ENCODE results near the gene TPX2.

DNA sequence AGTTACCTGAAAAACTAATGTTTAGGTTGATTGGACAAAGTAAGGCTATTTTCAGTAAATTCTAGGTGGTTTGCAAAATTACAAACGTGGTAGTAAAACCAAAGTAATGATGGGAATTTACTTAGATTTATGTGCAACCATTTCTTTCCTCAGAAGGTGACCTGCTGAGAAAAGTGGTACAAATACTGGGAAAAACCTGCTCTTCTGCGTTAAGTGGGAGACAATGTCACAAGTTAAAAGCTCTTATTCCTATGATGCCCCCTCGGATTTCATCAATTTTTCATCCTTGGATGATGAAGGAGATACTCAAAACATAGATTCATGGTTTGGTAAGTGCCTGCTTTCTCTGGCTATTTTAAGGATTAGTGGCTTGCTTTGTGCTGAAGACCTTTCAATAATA lies 18.2 kb downstream of the TPX2 start:
- no peak for TF ChIP-seq SMC3 (IDR thresholded peaks at IDR 0.05; ENCODE audit: borderline replicate concordance, low read length)
- no peak for TF ChIP-seq POLR2A (IDR thresholded peaks at IDR 0.05; ENCODE audit: low read depth, low read length)
- TF ChIP-seq, protein P1, sequence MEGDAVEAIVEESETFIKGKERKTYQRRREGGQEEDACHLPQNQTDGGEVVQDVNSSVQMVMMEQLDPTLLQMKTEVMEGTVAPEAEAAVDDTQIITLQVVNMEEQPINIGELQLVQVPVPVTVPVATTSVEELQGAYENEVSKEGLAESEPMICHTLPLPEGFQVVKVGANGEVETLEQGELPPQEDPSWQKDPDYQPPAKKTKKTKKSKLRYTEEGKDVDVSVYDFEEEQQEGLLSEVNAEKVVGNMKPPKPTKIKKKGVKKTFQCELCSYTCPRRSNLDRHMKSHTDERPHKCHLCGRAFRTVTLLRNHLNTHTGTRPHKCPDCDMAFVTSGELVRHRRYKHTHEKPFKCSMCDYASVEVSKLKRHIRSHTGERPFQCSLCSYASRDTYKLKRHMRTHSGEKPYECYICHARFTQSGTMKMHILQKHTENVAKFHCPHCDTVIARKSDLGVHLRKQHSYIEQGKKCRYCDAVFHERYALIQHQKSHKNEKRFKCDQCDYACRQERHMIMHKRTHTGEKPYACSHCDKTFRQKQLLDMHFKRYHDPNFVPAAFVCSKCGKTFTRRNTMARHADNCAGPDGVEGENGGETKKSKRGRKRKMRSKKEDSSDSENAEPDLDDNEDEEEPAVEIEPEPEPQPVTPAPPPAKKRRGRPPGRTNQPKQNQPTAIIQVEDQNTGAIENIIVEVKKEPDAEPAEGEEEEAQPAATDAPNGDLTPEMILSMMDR (IDR thresholded peaks at IDR 0.05 in 2 of 3, conservative IDR thresholded peaks at IDR 0.05 in 1 of 3; ENCODE audit: control insufficient read depth in 2 of 3, extremely low read depth in 1 of 3, insufficient read depth in 1 of 3, low read depth in 3 of 3, low read length in 3 of 3), result no peak
- no peak for TF ChIP-seq ZBED1 (IDR thresholded peaks at IDR 0.05; ENCODE audit: borderline replicate concordance)
- no peak for TF ChIP-seq KDM1A (IDR thresholded peaks at IDR 0.05; ENCODE audit: borderline replicate concordance)
- TF ChIP-seq HDAC2 (IDR thresholded peaks at IDR 0.05), result no peak
- no peak for TF ChIP-seq HDAC6 (IDR thresholded peaks at IDR 0.05; ENCODE audit: unreplicated experiment)
- TF ChIP-seq CBX5 (IDR thresholded peaks at IDR 0.05; ENCODE audit: low read depth), result no peak
- no peak for TF ChIP-seq RELA (IDR thresholded peaks at IDR 0.05; ENCODE audit: borderline replicate concordance, partially characterized antibody)
- no peak for TF ChIP-seq DPF2 (IDR thresholded peaks at IDR 0.05)
- no peak for TF ChIP-seq POLR2AphosphoS2 (IDR thresholded peaks at IDR 0.05; ENCODE audit: low read depth, low read length)
- TF ChIP-seq STAT1 (conservative IDR thresholded peaks at IDR 0.05), result no peak
- no peak for TF ChIP-seq TAF1 (IDR thresholded peaks at IDR 0.05; ENCODE audit: borderline replicate concordance, low read depth, low read length)
- TF ChIP-seq ZNF384 (IDR thresholded peaks at IDR 0.05; ENCODE audit: borderline replicate concordance, low read depth, low read length), result no peak
